Hepatocyte (in vitro differentiated cells): ENCODE results near the gene EEF2K. TPM values are rescaled to one million over a fixed set of nuclear protein-coding genes. Genes with fewer than 3 reads are reported as not detected.
"Not testable (repeated sequence)": the region's sequence is repeated elsewhere in the genome, so short reads cannot be mapped to it uniquely, and the experiment has no call there.

ENCODE experiments used
- DNase-seq: peaks from one replicate; pipeline ENCODE4 v3.0.0-alpha.2; 2016; ENCODE audit warnings: low spot score
- H2AFZ ChIP-seq: fragments of 200-600 bp; sonication (generic); 2 replicates; pipeline ENCODE4 v1.6.0; 2016; ENCODE audit warnings: antibody characterized with exemption, mild to moderate bottlenecking
- H3K27ac ChIP-seq: fragments of 200-600 bp; sonication (generic); 2 replicates; pipeline ENCODE4 v1.5.1; 2016; ENCODE audit warnings: mild to moderate bottlenecking
- H3K27me3 ChIP-seq: fragments of 200-600 bp; sonication (generic); 2 replicates; pipeline ENCODE4 v1.6.1; 2016
- H3K36me3 ChIP-seq: fragments of 200-600 bp; sonication (generic); replicated peaks from 2 replicates; pipeline ENCODE4 v1.5.1; 2016; ENCODE audit warnings: low read depth; ENCODE audit not compliant: insufficient read depth
- H3K4me1 ChIP-seq: fragments of 200-600 bp; sonication (generic); 2 replicates; pipeline ENCODE4 v1.5.1; 2016; ENCODE audit warnings: mild to moderate bottlenecking, moderate library complexity; ENCODE audit not compliant: insufficient read depth
- H3K4me2 ChIP-seq: fragments of 200-600 bp; sonication (generic); 2 replicates; pipeline ENCODE4 v1.6.0; 2016
- H3K4me3 ChIP-seq: fragments of 200-600 bp; sonication (generic); 2 replicates; pipeline ENCODE4 v1.5.1; 2016; ENCODE audit warnings: mild to moderate bottlenecking
- H3K79me2 ChIP-seq: fragments of 200-600 bp; sonication (generic); 2 replicates; pipeline ENCODE4 v1.6.0; 2017; ENCODE audit warnings: mild to moderate bottlenecking
- H3K9me2 ChIP-seq: fragments of 200-600 bp; sonication (generic); replicated peaks from 2 replicates; pipeline ENCODE4 v1.6.0; 2017; ENCODE audit warnings: mild to moderate bottlenecking; ENCODE audit not compliant: insufficient read depth
- H3K9me3 ChIP-seq: fragments of 200-600 bp; sonication (generic); 2 replicates; pipeline ENCODE4 v1.5.1; 2016; ENCODE audit warnings: low read depth, mild to moderate bottlenecking
- H4K20me1 ChIP-seq: fragments of 200-600 bp; sonication (generic); 2 replicates; pipeline ENCODE4 v1.6.0; 2016; ENCODE audit warnings: mild to moderate bottlenecking; ENCODE audit not compliant: insufficient read depth, poor library complexity, severe bottlenecking
- EZH2 ChIP-seq: fragments of 200-600 bp; sonication (generic); IDR thresholded peaks from 2 replicates; pipeline ENCODE4 v1.6.1; 2016; ENCODE audit warnings: antibody characterized with exemption, mild to moderate bottlenecking, borderline replicate concordance
- EZH2phosphoT487 ChIP-seq: fragments of 200-600 bp; sonication (generic); IDR thresholded peaks from one replicate; pipeline ENCODE4 v1.6.1; 2018; ENCODE audit warnings: antibody characterized with exemption, mild to moderate bottlenecking, low read depth, moderate library complexity; ENCODE audit not compliant: unreplicated experiment, severe bottlenecking
- WGBS: methylation state at CpG from one replicate; pipeline ENCODE4 v1.1.6; 2016; ENCODE audit warnings: low lambda C conversion rate; ENCODE audit errors: missing lambda C conversion rate; 5-methylcytosine and 5-hydroxymethylcytosine counted together
- polyA plus RNA-seq: library from polyadenylated mRNA; unstranded; fragments of >200 nt; fragmentation: Nextera tagmentation; extraction: Ambion mirVana; gene quantifications from 2 replicates; pipeline ENCODE4 v1.2.1, GENCODE V29; 2016
- total RNA-seq: library from RNA; depleted of rRNA; stranded (reverse); fragments of >200 nt; gene quantifications from 2 replicates; pipeline ENCODE4 v1.2.3, GENCODE V29; 2014
- TF ChIP-seq, protein P1 (sequence below): fragments of 200-600 bp; sonication (generic); IDR thresholded peaks from 2 replicates; pipeline ENCODE4 v1.5.1; 2016; ENCODE audit warnings: antibody characterized with exemption, mild to moderate bottlenecking; ENCODE audit not compliant: poor library complexity

EEF2K gene
- total and polyA plus RNA-seq, 2 experiments from 2014 or later, result 7.9 to 15.1 TPM

DNA sequence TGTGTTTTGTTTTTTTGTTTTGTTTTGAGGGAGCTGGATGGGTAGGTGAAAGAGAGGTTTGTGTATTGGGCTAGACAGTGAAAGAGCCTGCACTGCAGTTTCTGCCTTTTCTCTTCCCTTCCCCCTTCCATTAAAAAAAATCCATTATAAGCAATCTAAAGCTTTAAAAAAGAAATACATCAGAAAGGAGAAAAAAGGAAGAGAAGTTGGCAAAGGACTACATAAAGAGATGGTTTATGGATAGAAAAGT lies 10.7 kb upstream of the EEF2K start:
- peak overlapping the region; percentile 19 for H3K27ac ChIP-seq
- no peaks in the 10 kb centered on the region for H3K79me2 ChIP-seq
- peak overlapping the region; percentile 26 for H3K4me2 ChIP-seq
- no peaks in the 10 kb centered on the region for H4K20me1 ChIP-seq
- no peak for TF ChIP-seq EZH2
- TF ChIP-seq EZH2phosphoT487, result no peak
- TF ChIP-seq, protein P1, sequence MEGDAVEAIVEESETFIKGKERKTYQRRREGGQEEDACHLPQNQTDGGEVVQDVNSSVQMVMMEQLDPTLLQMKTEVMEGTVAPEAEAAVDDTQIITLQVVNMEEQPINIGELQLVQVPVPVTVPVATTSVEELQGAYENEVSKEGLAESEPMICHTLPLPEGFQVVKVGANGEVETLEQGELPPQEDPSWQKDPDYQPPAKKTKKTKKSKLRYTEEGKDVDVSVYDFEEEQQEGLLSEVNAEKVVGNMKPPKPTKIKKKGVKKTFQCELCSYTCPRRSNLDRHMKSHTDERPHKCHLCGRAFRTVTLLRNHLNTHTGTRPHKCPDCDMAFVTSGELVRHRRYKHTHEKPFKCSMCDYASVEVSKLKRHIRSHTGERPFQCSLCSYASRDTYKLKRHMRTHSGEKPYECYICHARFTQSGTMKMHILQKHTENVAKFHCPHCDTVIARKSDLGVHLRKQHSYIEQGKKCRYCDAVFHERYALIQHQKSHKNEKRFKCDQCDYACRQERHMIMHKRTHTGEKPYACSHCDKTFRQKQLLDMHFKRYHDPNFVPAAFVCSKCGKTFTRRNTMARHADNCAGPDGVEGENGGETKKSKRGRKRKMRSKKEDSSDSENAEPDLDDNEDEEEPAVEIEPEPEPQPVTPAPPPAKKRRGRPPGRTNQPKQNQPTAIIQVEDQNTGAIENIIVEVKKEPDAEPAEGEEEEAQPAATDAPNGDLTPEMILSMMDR, result no peak
- H3K4me3 ChIP-seq, result no peak overlapping the region
- no peaks in the 10 kb centered on the region for H3K27me3 ChIP-seq
- peaks cover 6% of the 10 kb centered on the region for H3K4me1 ChIP-seq
- no peaks in the 10 kb centered on the region for H3K36me3 ChIP-seq
- H2AFZ ChIP-seq, result no peak overlapping the region
- H3K9me2 ChIP-seq, result no peaks in the 10 kb centered on the region
- no peaks in the 10 kb centered on the region for H3K9me3 ChIP-seq
- DNase-seq, result no peak

DNA sequence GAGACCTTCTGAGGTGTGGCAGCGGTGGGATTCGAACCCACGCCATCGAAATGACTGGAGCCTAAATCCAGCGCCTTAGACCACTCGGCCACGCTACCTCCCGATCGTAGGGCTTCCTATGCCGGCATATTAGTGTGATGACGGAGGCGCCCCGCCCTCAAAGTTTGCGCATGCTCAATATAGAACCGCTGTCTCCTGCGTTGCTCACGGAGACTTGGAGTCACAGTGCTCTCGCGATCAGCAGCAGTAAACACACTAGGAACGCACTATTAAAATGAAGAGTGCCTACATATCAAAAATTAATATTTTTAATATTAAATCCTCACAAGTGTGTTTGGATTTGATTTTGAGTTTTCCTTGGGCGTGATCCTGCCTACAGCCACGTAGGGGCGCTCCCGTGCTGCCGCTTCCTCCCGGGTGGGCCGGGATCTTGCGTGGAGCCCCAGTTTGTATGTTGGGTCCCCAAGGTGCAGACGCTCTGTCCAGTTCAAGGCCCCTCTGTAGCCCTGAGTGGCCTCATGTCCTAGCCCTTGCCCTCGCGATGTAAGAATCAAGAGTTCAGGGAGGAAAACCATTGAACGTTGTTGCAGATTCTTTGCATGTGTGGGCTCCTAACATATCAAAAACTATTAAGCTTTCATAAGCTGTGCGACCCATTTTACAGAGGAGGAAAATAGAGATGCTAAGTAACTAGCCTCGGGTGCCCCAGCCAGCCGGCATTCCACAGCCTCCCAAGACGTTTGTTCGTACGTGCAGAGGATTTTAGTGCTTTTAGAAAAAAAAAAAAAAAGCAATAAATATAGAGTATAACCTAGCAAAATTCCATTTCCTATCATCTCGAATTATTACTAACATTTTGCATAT lies 10.2 kb upstream of the EEF2K start:
- peak overlapping the region; percentile 56 for H3K27ac ChIP-seq
- peak overlapping the region; percentile 63 for H2AFZ ChIP-seq
- H3K4me2 ChIP-seq, result peak overlapping the region; percentile 76
- no peaks in the 10 kb centered on the region for H3K9me3 ChIP-seq
- peak overlapping the region; percentile 52 for H3K4me3 ChIP-seq
- H3K4me1 ChIP-seq, result peaks cover 6% of the 10 kb centered on the region
- no peaks in the 10 kb centered on the region for H3K27me3 ChIP-seq
- H3K36me3 ChIP-seq, result no peaks in the 10 kb centered on the region
- H3K79me2 ChIP-seq, result no peaks in the 10 kb centered on the region
- 8% methylated on average over 39 of the region's 39 CpGs for WGBS
- H3K9me2 ChIP-seq, result no peaks in the 10 kb centered on the region
- no peaks in the 10 kb centered on the region for H4K20me1 ChIP-seq
- DNase-seq, result peak; percentile 92
- TF ChIP-seq EZH2phosphoT487, result no peak
- no peak for TF ChIP-seq EZH2
- TF ChIP-seq, protein P1, result peak; percentile 99

DNA sequence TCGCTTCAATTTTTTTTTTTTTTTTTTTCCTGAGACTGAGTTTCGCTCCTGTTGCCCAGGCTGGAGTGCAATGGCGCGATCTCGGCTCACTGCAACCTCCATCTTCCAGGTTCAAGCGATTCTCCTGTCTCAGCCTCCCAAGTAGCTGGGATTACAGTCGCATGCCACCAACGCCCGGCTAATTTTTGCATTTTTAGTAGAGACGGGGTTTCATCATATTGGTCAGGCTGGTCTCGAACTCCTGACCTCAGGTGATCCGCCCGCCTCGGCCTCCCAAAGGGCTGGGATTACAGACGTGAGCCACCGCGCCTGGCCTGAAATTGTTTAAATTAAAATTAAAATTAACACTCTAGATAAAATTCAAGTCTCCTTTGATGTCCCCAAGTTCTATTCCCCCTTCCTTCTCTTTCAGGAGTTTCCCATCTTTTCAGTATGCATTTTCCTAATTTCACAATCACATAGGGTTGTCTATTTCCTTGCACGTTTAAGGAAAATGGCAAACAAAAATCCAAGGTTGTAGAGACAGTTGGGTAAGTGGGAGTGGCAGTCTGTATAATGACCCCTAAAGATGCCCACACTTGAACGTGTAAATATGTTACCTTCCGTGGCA lies 9.4 kb upstream of the EEF2K start:
- H3K9me2 ChIP-seq, H3K4me3 ChIP-seq, H4K20me1 ChIP-seq, H3K79me2 ChIP-seq, H2AFZ ChIP-seq, H3K27me3 ChIP-seq, H3K27ac ChIP-seq, DNase-seq, H3K9me3 ChIP-seq, H3K36me3 ChIP-seq, H3K4me1 ChIP-seq: not testable (repeated sequence)
- H3K4me2 ChIP-seq, result peak overlapping the region; percentile 76
- WGBS, result 75% methylated on average over 20 of the region's 20 CpGs

DNA sequence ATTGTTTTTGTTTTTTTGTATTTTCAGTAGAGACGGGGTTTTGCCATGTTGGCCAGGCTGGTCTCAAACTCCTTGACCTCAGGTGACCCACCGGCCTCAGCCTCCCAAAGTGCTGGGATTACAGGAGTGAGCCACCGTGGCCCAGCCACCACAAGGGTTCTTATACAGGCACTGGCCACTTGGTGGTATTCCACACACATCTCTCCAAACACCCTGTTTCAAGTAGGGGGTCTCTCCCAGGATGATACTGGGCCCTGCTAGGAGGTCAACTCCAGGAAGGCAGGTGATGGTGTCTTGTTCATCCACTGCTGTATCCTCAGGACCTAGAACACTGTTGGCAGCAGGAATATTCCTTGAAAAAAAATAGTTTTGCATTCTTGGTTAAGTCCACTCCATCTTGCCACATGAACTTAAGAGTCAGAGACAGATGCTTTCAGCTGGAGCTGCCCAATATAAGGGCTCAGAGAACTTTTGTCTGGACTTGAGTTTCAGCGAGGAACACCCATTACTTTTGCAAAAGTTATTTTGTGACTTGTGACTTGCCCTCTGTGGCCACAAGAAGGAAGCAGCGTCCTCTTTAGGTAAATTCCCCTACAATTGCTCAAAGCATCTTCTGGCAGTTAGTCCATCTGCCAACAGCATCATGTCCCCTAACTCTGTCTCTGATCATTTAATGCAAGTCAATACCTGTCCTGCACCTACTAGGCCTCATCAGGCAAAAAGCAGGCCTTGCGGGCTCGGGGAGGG lies 7.4 kb upstream of the EEF2K start:
- H3K27ac ChIP-seq, result peak overlapping the region; percentile 73
- no peak for DNase-seq
- H3K9me3 ChIP-seq, result no peaks in the 10 kb centered on the region
- H3K36me3 ChIP-seq, result no peaks in the 10 kb centered on the region
- no peak overlapping the region for H3K4me2 ChIP-seq
- no peaks in the 10 kb centered on the region for H4K20me1 ChIP-seq
- no peaks in the 10 kb centered on the region for H3K79me2 ChIP-seq
- no peak overlapping the region for H2AFZ ChIP-seq
- TF ChIP-seq, protein P1, result no peak
- no peak for TF ChIP-seq EZH2phosphoT487
- TF ChIP-seq EZH2, result no peak
- no peaks in the 10 kb centered on the region for H3K9me2 ChIP-seq
- 84% methylated on average over 7 of the region's 7 CpGs for WGBS
- H3K27me3 ChIP-seq, result no peaks in the 10 kb centered on the region
- no peaks in the 10 kb centered on the region for H3K4me1 ChIP-seq
- H3K4me3 ChIP-seq, result no peak overlapping the region
